Measurements from ENCODE around the gene ANGPTL3.

DNA sequence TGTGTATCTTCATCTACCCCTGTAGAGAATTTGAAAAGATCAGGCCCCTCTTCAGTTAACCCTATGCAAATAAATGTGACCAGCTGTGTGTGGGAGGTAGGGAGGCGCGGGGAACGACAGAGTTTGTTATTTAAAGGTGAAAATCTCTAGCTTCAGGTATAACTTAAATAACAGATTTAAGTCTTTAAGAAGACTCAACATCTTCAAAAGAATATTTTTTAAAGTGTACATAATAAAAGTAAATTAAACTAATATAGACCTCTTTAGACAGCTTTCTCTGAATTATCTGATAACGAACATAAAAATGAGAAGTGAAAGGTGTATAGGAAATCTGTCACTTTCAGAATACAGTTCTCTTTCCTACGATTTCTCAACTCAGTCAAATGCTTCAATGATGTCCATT, 16.0 kb downstream of the ANGPTL3 start:
- TF ChIP-seq, protein P1, sequence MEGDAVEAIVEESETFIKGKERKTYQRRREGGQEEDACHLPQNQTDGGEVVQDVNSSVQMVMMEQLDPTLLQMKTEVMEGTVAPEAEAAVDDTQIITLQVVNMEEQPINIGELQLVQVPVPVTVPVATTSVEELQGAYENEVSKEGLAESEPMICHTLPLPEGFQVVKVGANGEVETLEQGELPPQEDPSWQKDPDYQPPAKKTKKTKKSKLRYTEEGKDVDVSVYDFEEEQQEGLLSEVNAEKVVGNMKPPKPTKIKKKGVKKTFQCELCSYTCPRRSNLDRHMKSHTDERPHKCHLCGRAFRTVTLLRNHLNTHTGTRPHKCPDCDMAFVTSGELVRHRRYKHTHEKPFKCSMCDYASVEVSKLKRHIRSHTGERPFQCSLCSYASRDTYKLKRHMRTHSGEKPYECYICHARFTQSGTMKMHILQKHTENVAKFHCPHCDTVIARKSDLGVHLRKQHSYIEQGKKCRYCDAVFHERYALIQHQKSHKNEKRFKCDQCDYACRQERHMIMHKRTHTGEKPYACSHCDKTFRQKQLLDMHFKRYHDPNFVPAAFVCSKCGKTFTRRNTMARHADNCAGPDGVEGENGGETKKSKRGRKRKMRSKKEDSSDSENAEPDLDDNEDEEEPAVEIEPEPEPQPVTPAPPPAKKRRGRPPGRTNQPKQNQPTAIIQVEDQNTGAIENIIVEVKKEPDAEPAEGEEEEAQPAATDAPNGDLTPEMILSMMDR (conservative IDR thresholded peaks at IDR 0.05; ENCODE audit: low read length), result no peak
- no peak for TF ChIP-seq EZH2phosphoT487 (IDR thresholded peaks at IDR 0.05; ENCODE audit: borderline replicate concordance, low read depth, low read length)

Measured in OCI-LY7 (cell line).